ENCODE data around the gene TRIO. TPM values are rescaled to one million over a fixed set of nuclear protein-coding genes. Genes with fewer than 3 reads are reported as not detected.

TRIO gene
- total and polyA plus RNA-seq, 3 experiments from 2014 or later: 0.89 to 4.4 (median 4.2) TPM

DNA sequence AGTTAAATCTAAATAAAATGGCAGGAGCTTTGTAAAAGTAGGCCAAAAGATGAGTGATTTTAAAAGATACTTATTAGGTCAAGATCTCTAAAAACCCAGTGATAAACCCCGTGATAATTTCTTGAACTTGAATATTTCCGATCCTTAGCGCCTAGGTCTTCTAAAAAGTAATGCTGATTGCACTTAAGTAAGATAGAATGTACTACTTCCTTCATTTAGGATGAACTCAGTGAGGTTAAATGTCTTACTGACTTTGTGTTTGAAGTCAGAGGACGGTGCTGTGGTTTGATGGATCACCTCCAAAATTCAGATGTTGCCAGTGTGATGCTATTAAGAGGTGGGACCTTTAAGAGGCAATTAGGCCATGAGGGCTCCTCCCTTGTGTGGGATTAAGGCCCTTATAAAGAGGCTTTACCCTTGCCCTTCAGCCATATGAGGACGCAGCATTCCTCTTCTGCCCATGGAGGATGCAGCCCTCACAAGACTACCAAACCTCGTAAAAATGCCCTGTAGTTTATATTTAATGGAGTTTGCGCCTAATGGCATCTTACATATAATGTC is 130.1 kb downstream of the TRIO start:
- DNase-seq: no peak
- H3K4me1 Mint-ChIP-seq: no peaks in the 10 kb centered on the region
- H3K27me3 Mint-ChIP-seq: peaks cover 13 to 64% of the 10 kb centered on the region in 2 donors
- CTCF ChIA-PET: interaction anchor here (0.8 kb wide), 1 partner anchor 13 kb away, joined by 3 read pairs; no protein-coding TSS in a partner anchor
- Histone ChIP-seq H3K4me1 (ENCODE audit: insufficient read depth, low read length) (no peaks in the 10 kb centered on the region), H3K4me3 (ENCODE audit: low read length) (no peak overlapping the region), H3K9me3 (ENCODE audit: low read length) (no peaks in the 10 kb centered on the region), H3K36me3 (ENCODE audit: insufficient read depth, low read length) (no peaks in the 10 kb centered on the region), H3K27me3 (ENCODE audit: insufficient read depth, low read length, poor library complexity, severe bottlenecking) (no peaks in the 10 kb centered on the region), H3K27ac (ENCODE audit: low read depth, low read length) (no peak overlapping the region)
- peaks cover 0 to 7% (median 0%) of the 10 kb centered on the region in 5 donors for H3K9me3 Mint-ChIP-seq
- H3K4me3 Mint-ChIP-seq: no peak overlapping the region
- POLR2A ChIA-PET: no interaction called here
- no peak overlapping the region for H3K27ac Mint-ChIP-seq
- H3K36me3 Mint-ChIP-seq: peaks cover 0 to 8% (median 0%) of the 10 kb centered on the region in 3 donors

- Mint-ChIP-seq H3K9me3 (peaks cover 0 to 9% (median 0%) of the 10 kb centered on the region in 5 donors), H3K4me3 (no peak overlapping the region), H3K4me1 (no peaks in the 10 kb centered on the region), H3K27me3 (peaks cover 4 to 45% of the 10 kb centered on the region in 2 donors), H3K27ac (no peak overlapping the region), H3K36me3 (peaks cover 0 to 4% (median 0%) of the 10 kb centered on the region in 3 donors)
- Histone ChIP-seq H3K9me3 (ENCODE audit: low read length) (no peaks in the 10 kb centered on the region), H3K36me3 (ENCODE audit: insufficient read depth, low read length) (no peaks in the 10 kb centered on the region), H3K27ac (ENCODE audit: low read depth, low read length) (no peak overlapping the region), H3K4me1 (ENCODE audit: insufficient read depth, low read length) (no peaks in the 10 kb centered on the region), H3K27me3 (ENCODE audit: insufficient read depth, low read length, poor library complexity, severe bottlenecking) (no peaks in the 10 kb centered on the region), H3K4me3 (ENCODE audit: low read length) (no peak overlapping the region)
- ChIA-PET CTCF (no interaction called here), POLR2A (no interaction called here)
- DNase-seq: no peak
Measured at GRCh38 chr5:14276380-14276779, 133.2 kb downstream of the TRIO start.

- CTCF ChIA-PET: no interaction called here
- Histone ChIP-seq H3K27ac (ENCODE audit: low read depth, low read length) (no peak overlapping the region), H3K4me3 (ENCODE audit: low read length) (no peak overlapping the region), H3K4me1 (ENCODE audit: insufficient read depth, low read length) (no peaks in the 10 kb centered on the region), H3K9me3 (ENCODE audit: low read length) (no peaks in the 10 kb centered on the region), H3K27me3 (ENCODE audit: insufficient read depth, low read length, poor library complexity, severe bottlenecking) (no peaks in the 10 kb centered on the region), H3K36me3 (ENCODE audit: insufficient read depth, low read length) (no peaks in the 10 kb centered on the region)
- no peaks in the 10 kb centered on the region for H3K4me1 Mint-ChIP-seq
- H3K36me3 Mint-ChIP-seq: no peaks in the 10 kb centered on the region
- peaks cover 3 to 42% of the 10 kb centered on the region in 2 donors for H3K27me3 Mint-ChIP-seq
- no peak overlapping the region for H3K27ac Mint-ChIP-seq
- POLR2A ChIA-PET: no interaction called here
- DNase-seq: no peak
- H3K9me3 Mint-ChIP-seq: peaks cover 0 to 7% (median 0%) of the 10 kb centered on the region in 5 donors
- H3K4me3 Mint-ChIP-seq: no peak overlapping the region
Measured at GRCh38 chr5:14277385-14278320, 134.5 kb downstream of the TRIO start.

GRCh38 chr5:14280294-14280854 is 137.2 kb downstream of the TRIO start:
- Mint-ChIP-seq H3K4me1 (no peaks in the 10 kb centered on the region), H3K4me3 (no peak overlapping the region), H3K9me3 (peaks cover 0 to 8% (median 0%) of the 10 kb centered on the region in 5 donors), H3K27me3 (peaks cover 4 to 35% of the 10 kb centered on the region in 2 donors), H3K27ac (no peak overlapping the region), H3K36me3 (peaks cover 0 to 9% (median 0%) of the 10 kb centered on the region in 3 donors)
- DNase-seq: no peak
- no peaks in the 10 kb centered on the region for H3K4me1 ChIP-seq (ENCODE audit: insufficient read depth, low read length)
- no peaks in the 10 kb centered on the region for H3K9me3 ChIP-seq (ENCODE audit: low read length)
- ChIA-PET CTCF (no interaction called here), POLR2A (no interaction called here)
- H3K4me3 ChIP-seq (ENCODE audit: low read length): no peak overlapping the region
- no peaks in the 10 kb centered on the region for H3K36me3 ChIP-seq (ENCODE audit: insufficient read depth, low read length)
- no peaks in the 10 kb centered on the region for H3K27me3 ChIP-seq (ENCODE audit: insufficient read depth, low read length, poor library complexity, severe bottlenecking)
- H3K27ac ChIP-seq (ENCODE audit: low read depth, low read length): no peak overlapping the region

DNA sequence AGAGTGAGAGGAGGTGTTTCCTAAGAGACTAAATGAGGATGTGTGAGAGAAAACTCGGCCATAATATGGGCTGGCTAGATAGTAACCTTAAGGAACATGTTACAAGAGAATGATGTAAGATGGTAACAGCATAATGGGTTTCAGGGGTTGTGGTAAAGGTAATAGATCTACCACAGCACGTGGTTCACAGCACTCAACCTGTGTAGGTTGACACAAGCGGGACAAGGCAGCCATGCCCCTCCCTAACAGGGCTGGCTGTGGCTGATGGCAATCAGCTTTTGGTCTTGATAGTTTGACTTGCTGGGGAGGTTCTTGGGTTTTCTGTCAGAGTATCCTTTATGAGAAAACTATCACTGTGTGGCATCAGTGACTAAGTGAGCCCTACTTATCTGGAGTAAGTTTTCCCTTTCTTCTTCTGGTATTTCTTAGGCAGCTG is 138.6 kb downstream of the TRIO start:
- Histone ChIP-seq H3K9me3 (ENCODE audit: low read length) (no peaks in the 10 kb centered on the region), H3K4me3 (ENCODE audit: low read length) (no peak overlapping the region), H3K27me3 (ENCODE audit: insufficient read depth, low read length, poor library complexity, severe bottlenecking) (no peaks in the 10 kb centered on the region), H3K27ac (ENCODE audit: low read depth, low read length) (no peak overlapping the region), H3K36me3 (ENCODE audit: insufficient read depth, low read length) (no peaks in the 10 kb centered on the region), H3K4me1 (ENCODE audit: insufficient read depth, low read length) (no peaks in the 10 kb centered on the region)
- POLR2A ChIA-PET: no interaction called here
- Mint-ChIP-seq H3K4me3 (no peak overlapping the region), H3K27ac (no peak overlapping the region), H3K4me1 (no peaks in the 10 kb centered on the region), H3K36me3 (peaks cover 0 to 9% (median 0%) of the 10 kb centered on the region in 3 donors), H3K9me3 (peaks cover 0 to 8% (median 0%) of the 10 kb centered on the region in 5 donors), H3K27me3 (peaks cover 2 to 26% of the 10 kb centered on the region in 2 donors)
- CTCF ChIA-PET: no interaction called here
- no peak for DNase-seq

- H3K4me3 ChIP-seq (ENCODE audit: low read length): no peak overlapping the region
- H3K27me3 Mint-ChIP-seq: peaks cover 2 to 22% of the 10 kb centered on the region in 2 donors
- no peaks in the 10 kb centered on the region for H3K4me1 ChIP-seq (ENCODE audit: insufficient read depth, low read length)
- POLR2A ChIA-PET: no interaction called here
- peaks cover 0 to 9% (median 0%) of the 10 kb centered on the region in 3 donors for H3K36me3 Mint-ChIP-seq
- peaks cover 0 to 6% (median 0%) of the 10 kb centered on the region in 5 donors for H3K9me3 Mint-ChIP-seq
- no peak overlapping the region for H3K4me3 Mint-ChIP-seq
- no peaks in the 10 kb centered on the region for H3K36me3 ChIP-seq (ENCODE audit: insufficient read depth, low read length)
- DNase-seq: no peak
- H3K9me3 ChIP-seq (ENCODE audit: low read length): no peaks in the 10 kb centered on the region
- CTCF ChIA-PET: no interaction called here
- no peaks in the 10 kb centered on the region for H3K4me1 Mint-ChIP-seq
- H3K27me3 ChIP-seq (ENCODE audit: insufficient read depth, low read length, poor library complexity, severe bottlenecking): no peaks in the 10 kb centered on the region
- H3K27ac Mint-ChIP-seq: no peak overlapping the region
- H3K27ac ChIP-seq (ENCODE audit: low read depth, low read length): no peak overlapping the region
Measured at GRCh38 chr5:14283139-14283538, 140.0 kb downstream of the TRIO start.

- Histone ChIP-seq H3K27me3 (ENCODE audit: insufficient read depth, low read length, poor library complexity, severe bottlenecking) (no peaks in the 10 kb centered on the region), H3K9me3 (ENCODE audit: low read length) (no peaks in the 10 kb centered on the region), H3K4me3 (ENCODE audit: low read length) (no peak overlapping the region), H3K27ac (ENCODE audit: low read depth, low read length) (no peak overlapping the region), H3K4me1 (ENCODE audit: insufficient read depth, low read length) (no peaks in the 10 kb centered on the region), H3K36me3 (ENCODE audit: insufficient read depth, low read length) (no peaks in the 10 kb centered on the region)
- ChIA-PET POLR2A (no interaction called here), CTCF (no interaction called here)
- Mint-ChIP-seq H3K4me1 (no peaks in the 10 kb centered on the region), H3K27me3 (peaks cover 2 to 22% of the 10 kb centered on the region in 2 donors), H3K36me3 (peaks cover 0 to 9% (median 0%) of the 10 kb centered on the region in 3 donors), H3K4me3 (no peak overlapping the region), H3K9me3 (peaks cover 0 to 4% (median 0%) of the 10 kb centered on the region in 5 donors), H3K27ac (no peak overlapping the region)
- no peak for DNase-seq
Measured at GRCh38 chr5:14284392-14285148, 141.4 kb downstream of the TRIO start.

All from CD8-positive, alpha-beta memory T cell (primary cell).